ENCODE measurements around the gene PRKCH.

- TF ChIP-seq, protein P1, sequence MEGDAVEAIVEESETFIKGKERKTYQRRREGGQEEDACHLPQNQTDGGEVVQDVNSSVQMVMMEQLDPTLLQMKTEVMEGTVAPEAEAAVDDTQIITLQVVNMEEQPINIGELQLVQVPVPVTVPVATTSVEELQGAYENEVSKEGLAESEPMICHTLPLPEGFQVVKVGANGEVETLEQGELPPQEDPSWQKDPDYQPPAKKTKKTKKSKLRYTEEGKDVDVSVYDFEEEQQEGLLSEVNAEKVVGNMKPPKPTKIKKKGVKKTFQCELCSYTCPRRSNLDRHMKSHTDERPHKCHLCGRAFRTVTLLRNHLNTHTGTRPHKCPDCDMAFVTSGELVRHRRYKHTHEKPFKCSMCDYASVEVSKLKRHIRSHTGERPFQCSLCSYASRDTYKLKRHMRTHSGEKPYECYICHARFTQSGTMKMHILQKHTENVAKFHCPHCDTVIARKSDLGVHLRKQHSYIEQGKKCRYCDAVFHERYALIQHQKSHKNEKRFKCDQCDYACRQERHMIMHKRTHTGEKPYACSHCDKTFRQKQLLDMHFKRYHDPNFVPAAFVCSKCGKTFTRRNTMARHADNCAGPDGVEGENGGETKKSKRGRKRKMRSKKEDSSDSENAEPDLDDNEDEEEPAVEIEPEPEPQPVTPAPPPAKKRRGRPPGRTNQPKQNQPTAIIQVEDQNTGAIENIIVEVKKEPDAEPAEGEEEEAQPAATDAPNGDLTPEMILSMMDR (IDR thresholded peaks at IDR 0.05): no peak
- no peak for TF ChIP-seq POLR2A (IDR thresholded peaks at IDR 0.05)
These were observed 43.6 kb upstream of the PRKCH start for GRCh38 chr14:61277784-61278183.
